Breast epithelium (tissue), 3 donors: ENCODE measurements around the gene COL8A1.

Source experiments
- CTCF ChIP-seq, 3 donors: fragments of 450-650 bp; IDR thresholded peaks; one replicate each; pipeline ENCODE4 v1.5.1; 2016 to 2017; ENCODE audit warnings: antibody characterized with exemption in 3 of 3, mild to moderate bottlenecking in 3 of 3, moderate library complexity in 3 of 3
- POLR2A ChIP-seq: fragments of 450-650 bp; IDR thresholded peaks from one replicate; pipeline ENCODE4 v1.6.1; 2016; ENCODE audit warnings: antibody characterized with exemption, mild to moderate bottlenecking, moderate library complexity

- TF ChIP-seq POLR2A (no peak), CTCF (IDR thresholded peaks at IDR 0.05) (no peak)
These were observed 208.2 kb downstream of the COL8A1 start for GRCh38 chr3:99846477-99847160.
